Posterior cingulate gyrus (tissue), 11 donors: ENCODE results near the gene TPH1.

Source experiments
- DNase-seq, 10 donors: peaks; one replicate each; pipeline versions ENCODE4 v3.0.0 to v3.0.0-alpha.2; 2020 to 2021; ENCODE audit warnings: mixed read lengths in 3 of 10
- intact Hi-C: fragments of 100-400 bp; cut with DNase I; formaldehyde crosslinking; loops from one replicate; pipeline ENCODE4 v1.15.1; 2023

Gene TPH1

DNA sequence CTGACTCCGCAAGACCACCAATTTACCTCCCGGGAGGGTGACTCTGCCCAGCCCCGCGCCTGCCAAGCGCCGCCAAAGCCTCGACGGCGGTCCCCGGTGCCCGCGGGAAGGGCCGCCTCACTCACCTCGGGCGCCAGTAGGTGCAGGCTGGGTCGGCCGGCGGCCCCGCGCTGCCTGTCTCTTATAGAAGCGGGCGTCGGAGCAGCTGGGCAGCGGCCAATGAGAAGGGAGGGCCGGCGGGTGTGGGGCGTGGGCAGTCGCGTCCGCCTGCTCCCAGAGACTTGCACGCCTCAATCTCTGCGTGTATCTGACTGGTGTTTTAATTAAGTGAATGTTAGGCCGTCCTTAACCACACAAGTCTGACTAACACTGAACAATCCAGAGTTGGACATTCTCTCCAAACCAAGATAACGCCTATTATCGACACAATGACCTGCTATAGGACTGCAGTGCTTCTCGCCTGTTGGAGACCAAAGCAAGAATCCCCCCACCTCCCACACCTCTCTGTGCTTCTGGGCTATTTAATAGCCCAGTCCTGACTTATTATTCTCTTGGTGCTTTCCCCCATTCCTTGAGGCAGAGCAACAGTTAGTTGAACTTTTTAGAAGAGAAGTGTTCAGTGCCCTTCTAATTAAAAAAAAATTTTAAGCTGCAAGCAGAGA lies at the start of gene TPH1:
TPH1 (minus strand) TSS at position 154 of the 662 bp plus-strand sequence. CDS start 5,507 bp downstream, outside the sequence.
- DNase-seq = peak in 3 of 10 donors; percentile 8 to 77 (median 62)
- intact Hi-C loops = no loop called here

DNA sequence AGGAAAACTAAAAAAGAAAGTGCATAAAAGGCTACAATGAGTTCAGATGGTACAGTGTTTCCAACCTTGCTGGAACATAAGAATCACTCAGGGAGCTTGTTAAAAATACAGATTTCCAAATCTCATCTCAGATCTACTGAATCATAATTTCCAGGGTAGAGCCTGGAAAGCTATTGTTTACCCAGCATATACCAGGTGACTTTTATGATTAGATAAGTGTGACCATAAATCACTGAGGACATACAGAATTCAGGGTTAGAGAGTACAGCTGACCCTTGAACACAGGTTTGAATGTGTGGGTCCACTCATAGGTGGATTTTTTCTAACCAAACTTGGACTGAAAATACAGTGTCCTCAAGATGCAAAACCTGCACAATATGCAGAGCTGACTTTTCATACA lies 47.9 kb upstream of the TPH1 start:
- no peak for DNase-seq
- intact Hi-C loops = no loop called here

DNA sequence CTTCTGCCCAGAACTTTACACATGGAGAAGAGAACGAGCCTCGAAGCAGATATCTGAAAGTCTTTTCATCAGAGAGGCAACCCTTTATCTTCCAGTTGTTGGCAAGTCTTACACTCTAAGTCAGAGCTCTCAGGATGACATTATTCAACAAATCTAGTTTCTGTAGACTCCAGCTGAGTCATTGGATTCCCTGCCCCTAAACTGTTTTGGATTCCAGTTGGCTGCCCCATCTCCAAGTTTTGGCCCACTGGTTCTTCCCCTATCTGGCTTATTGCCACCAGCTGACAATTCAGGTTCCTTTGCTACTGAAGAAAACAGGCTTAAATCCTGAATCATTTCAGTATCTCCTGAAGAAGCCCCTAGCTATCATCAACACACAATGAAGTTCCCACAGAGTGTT lies 45.7 kb upstream of the TPH1 start:
- intact Hi-C loops = no loop called here
- DNase-seq = no peak

DNA sequence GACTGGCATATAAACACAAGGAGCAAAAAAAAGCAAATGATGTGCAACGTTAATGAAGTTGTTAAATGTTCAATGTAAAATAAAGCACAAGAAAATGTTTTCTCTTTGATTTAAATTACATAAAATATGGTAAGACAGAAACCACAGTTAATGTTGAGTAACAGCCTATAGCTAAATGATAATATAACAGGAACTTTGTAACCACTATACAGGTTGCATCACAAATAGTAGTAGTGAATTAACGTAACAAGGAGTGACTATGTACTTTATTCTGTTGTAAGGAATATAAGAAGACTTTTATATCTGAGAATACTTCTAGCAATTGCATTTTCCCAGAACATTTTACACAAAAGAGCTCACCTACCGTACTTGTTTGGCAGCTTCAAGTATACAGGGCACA lies 42.9 kb upstream of the TPH1 start:
- DNase-seq = no peak

DNA sequence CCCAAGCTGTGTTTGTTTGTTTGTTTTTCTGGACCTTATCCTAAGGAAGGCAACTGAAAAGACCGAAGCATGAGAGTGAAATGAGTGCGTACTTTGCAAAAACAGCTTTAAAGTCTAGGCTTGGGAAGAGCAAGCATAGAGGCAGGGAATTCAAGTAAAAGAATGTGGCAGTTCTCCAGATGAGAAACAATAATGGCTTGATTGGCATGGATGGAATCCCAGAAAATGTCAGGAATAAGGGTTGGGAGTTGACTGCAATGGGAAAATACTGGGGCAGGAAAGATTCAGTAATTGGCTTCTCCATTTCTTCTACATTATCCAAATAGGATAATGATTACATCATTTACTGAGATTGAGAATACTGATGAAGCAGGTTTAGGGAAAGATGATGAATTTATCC lies 42.3 kb upstream of the TPH1 start:
- intact Hi-C loops = no loop called here

More for the DNA sequence above, 42.9 kb upstream of the TPH1 start:
- intact Hi-C loops = no loop called here

DNA sequence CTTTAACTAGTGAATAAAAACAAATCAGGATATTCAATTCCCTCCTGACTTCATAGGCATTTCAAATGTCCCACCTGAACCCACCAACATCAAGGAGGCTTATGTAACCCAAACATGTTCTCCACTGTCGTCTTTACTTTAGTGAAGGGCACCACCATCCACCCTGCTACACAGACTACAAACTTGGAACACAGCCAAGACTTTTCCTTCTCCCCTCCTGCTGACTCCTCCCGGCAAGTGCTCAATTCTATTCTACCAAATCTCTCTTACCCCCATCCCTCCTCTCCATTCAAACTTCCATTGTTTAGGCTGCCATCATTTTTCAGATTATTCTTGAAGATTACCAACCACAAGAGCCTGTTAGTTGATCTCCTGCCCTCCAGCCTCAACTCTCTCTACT lies 35.5 kb upstream of the TPH1 start:
- DNase-seq = no peak
- intact Hi-C loops = no loop called here

More for the DNA sequence above, 42.3 kb upstream of the TPH1 start:
- no peak for DNase-seq

DNA sequence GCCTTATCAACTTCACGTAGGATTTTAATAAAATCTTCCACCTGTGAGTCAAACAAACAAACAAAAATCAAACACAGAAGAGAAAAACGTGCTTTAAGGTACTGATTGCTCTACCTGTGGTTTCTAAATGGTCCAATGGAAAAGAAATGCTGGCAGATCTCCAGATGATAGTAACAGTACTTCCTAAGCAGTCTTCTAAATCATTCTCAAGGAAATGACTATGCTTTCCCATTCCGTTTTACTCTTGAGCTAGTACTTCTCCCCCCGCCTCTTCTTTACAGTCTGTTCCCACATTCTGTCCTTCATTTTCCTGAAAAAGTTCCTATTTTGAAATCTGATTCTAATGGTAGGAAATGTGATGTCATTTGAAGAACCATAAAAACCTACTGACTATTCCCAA lies 34.4 kb upstream of the TPH1 start:
- no peak for DNase-seq
- intact Hi-C loops = no loop called here

DNA sequence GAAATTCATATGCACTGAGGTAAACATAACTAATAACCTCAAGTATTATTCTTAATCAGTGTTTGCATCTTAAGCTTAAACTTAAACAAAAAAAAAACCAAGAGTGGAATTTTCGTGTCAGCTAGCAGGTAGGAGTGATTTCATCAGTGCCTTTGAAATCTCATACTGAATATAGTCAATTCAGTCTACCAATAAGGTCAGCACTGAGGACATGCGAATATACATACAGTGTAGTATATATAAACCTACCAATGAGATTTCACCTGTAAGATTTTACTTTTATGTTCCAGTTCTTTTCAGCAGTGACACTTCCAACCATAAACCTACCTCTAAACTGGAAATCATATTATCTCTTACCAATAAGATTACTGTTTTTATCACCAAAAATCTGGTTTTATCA lies 32.8 kb upstream of the TPH1 start:
- intact Hi-C loops = no loop called here
- no peak for DNase-seq

DNA sequence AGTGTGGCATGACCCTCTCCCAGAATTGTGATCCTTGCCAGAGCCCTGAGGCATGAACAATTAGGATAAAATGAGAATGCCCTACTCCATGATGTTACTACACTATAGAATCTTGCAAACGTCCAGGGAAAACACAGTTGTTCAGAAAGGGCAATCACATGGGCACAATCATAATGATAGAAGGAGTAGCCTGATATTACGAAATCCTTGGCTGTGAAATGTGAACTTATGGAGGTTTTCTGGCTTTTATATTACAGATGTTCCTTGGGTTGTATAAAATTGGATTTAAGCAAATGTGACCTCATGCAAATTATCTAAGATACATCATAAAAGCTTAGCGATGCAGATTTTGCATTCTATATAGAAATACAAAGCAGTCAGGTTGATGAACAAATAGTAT lies 29.4 kb upstream of the TPH1 start:
- intact Hi-C loops = no loop called here
- no peak for DNase-seq

DNA sequence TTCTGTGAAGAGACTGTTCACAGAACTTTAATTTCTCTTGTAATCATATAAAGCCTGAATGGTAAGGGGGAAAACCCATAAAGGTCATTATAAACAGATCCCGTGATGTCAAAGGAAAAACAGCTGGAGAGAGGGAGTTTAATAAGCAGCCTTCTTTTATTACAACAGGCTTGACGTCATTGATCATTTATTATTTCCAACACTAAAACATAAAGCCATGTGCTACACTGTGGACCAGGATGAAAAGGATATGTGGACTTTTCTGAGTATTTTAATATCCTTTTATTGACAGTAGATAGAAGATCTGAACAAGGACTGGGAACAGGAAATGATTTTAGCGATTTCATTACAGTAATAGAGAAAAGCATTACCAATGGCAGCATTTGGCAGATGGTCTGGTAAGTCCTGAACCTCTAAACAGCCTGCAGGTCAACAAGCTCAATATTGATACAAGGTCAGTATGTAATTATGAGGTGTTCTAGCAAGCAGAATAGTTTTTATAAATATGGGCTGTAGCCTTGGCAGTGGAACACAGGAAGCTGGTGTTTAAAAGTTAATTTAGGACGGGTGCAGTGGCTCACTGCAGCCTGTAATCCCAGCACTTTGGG lies 25.1 kb upstream of the TPH1 start:
- intact Hi-C loops = no loop called here
- no peak for DNase-seq

DNA sequence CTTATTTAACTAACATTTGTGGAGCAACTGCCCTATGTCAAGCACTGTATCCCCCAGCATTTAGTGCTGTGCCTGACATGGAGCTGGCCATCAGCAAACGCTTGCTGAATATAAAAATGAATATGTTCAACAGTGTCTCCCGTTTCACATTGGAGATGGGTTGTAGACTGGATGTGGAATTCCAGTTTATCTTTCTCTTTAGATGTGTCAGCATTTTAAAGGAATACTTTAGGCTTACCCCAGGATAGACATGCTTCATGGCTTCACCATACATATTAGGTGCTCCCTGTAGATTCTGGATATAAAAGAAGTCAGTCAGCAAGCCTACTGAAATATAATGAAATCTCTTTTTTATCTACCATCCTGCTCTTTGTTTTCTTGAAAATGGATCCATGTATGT lies 21.3 kb upstream of the TPH1 start:
- intact Hi-C loops = no loop called here
- no peak for DNase-seq

DNA sequence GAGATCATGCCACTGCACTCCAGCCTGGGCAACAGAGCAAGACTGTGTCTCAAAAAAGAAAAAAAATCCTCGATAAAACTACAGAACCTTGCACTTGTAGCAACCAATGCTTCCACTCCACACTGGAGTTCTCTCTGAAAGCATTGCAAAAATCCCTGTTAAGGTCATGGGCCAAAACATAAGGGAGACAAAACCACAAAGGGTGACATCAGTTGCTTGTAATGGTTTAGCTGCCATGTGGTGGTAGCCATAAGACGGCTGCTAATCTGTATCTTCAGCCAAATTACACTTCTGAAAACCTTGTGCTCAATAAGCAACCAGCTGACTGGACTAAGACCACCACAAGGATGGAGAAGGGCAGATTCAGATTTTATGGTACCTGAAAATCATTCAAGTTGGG lies 20.6 kb upstream of the TPH1 start:
- DNase-seq = no peak
- intact Hi-C loops = no loop called here

DNA sequence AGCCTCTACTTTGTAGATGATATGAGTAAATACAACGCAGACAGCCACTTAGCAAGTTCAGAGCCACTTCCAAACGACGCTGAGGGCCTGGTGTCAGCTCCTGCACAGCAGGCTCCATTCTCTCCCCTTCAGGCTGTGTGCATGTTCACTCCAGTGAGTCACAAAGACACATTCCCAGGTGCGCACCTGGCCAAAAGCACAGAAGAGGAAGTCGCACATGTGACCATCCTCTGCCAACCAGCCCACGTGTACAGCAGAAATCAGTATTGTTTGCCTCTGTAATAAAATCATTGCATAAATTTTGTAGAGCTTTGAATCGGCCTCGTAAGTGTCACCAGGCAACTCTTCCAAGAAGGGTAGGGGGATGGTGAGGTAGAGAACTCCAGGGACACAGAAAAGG lies 19.5 kb upstream of the TPH1 start:
- no peak for DNase-seq
- intact Hi-C loops = no loop called here

DNA sequence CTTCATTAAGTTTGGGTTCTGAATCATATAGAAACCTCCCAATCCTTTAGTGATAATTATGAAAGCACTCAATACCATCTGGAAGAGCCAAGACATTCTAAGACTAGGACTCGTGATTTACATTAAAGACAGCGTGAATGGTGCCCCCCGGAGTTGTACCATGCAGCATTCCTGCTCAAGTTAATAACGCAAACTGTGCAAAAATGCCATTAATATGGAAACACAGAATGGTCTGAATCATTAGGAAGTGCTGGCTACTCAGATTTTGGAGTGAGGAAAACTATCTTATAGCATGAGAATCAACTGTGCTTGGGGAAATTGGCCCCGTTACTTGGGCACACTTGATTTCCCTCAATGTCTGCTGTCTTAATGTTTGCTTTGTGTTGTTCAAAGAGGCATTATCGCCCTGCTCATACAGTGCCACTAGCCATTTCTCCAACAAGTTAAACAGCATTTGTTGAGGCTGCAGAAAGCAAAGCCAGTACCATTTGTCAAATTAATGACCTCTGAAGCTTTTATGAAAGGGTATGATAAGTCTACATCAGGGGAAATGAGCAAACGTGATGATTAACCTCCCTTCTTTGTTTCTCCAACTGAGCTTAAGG lies 18.5 kb upstream of the TPH1 start:
- intact Hi-C loops = no loop called here
- no peak for DNase-seq

DNA sequence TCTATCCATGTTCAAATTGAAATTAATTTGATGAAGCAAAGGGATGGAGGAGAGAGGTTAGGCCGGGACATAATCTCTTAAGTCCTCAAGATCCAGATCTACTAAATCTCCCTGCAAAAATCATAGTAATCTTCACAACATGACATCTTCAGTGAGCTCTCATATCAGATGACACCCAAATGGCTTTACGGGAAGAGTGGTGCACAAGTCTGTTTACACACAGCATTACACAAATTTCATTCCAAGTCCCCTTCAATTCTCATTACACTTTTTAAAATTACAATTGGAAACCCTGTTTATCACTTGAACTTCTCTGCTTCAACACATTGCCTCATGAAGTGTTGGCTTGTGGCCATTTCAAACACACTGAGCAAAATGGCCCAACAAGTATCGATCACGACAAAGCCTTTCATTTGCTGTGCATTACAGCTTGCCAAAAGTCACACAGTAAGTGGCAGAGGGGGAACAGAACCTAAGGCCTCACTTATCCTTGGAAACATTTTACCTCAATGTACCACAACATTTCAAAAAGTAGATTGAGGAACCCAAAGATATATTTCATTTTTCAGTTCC lies 17.9 kb upstream of the TPH1 start:
- intact Hi-C loops = no loop called here

DNA sequence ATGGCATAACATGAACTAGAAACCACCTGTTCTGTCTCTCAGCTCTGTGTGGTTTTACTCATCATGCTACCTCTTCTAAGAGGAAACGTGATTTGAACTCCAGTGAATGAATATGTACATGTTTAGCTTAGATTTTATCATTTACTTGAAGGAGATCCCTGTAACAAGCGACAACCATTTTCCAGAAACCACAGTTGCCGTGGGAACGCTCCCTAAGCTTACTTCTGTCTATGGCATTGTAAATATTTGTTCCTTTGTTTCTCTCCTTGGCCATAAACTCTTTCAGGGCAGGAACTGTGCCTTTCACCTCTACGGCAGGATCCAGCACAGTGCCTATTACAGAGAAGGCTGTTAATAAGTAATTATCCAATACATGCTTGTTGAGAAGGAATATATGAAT lies 17.1 kb upstream of the TPH1 start:
- intact Hi-C loops = no loop called here
- no peak for DNase-seq

More for the DNA sequence above, 17.9 kb upstream of the TPH1 start:
- no peak for DNase-seq

DNA sequence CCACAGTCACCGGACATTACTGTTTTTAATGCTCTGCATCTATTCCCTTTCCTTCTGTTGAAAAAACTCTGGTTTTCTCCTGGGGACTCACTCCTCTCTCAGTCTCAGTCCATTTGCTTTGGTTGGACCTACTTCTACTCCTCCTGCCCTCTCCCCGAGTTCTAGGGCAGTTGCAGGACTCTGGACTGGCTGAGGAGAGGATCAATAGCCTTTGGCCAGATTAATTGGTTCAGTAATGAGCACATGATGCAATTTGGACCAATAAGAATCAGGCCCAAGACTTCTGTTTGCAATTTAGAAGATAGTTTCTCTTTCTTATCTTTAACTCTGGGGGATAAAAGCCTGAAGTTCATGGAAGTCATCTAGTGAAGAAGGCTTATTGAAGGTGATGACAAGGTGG lies 15.3 kb upstream of the TPH1 start:
- DNase-seq = no peak
- intact Hi-C loops = no loop called here

DNA sequence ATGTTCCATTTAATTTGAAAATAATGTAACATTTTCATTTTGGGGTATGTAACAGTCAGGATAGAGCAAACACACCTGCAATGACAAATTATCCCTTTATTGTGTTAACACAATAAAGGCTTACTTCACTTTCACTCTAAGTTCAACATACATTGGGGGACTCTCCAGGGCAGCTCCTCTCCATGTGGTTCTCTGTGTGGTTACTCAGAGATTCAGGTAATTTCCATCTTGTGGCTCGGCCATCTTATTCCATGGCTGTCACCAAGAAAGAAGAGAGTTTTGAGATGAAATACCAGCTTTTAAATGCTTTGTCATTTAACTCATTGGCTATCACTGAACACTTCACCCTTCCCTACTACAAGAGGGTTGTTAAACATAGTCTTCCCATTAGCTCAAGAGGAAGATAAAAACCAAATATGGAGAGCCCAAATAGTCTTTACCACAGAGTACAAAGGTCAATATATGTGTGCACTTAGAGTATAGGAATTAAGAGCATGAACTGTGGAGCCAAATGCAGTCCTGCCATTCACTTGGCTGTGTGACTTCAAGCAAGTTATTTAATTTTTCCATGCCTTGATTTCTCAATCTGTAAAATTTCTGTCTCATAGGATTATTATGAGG lies 10.6 kb upstream of the TPH1 start:
- intact Hi-C loops = no loop called here

DNA sequence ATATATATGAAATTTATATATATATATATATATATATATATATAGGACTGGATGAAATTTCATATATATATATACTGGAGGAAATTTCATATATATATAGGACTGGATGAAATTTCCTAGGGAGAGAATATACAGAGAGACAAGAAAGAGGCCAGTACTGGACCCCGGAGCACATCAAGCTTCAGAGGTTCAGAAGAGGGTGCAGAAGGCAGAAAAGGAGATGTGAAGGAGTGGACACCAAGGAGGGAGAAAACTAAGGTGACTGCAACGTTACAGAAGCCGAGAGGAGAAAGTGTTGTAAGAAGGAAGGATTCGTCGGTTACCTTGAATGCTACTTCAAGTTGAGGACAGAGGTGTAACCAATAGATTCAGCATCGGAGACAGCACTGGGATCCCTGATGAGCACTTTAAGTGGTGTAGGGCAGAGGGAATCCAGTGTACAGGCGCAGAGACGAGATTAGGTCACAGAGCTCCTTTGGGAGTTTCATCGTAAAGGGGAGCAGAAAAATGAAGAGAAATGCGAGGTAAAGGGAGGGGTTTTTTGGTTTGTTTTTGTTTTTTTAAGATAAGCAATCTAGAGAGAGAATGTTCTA lies 8.5 kb upstream of the TPH1 start:
- DNase-seq = no peak
- intact Hi-C loops = no loop called here

More for the DNA sequence above, 10.6 kb upstream of the TPH1 start:
- no peak for DNase-seq

DNA sequence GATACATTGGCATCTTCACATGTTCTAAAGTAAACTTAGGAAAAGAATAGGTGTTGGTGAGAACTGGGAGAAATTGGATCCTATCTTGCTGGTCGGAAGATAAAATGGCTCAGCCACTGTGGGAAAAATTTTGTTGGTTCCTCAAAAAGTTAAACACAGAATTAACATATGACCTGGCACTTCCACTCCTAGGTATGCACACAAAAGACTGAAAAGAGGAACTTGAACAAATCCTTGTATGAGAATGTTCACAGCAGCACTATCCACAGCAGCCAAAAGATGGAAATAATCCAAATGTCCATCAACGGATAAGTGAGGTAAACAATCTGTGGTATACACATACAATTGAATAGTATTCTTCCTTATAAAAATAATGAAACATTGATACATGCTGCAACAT lies 4.8 kb upstream of the TPH1 start:
- intact Hi-C loops = no loop called here
- no peak for DNase-seq

DNA sequence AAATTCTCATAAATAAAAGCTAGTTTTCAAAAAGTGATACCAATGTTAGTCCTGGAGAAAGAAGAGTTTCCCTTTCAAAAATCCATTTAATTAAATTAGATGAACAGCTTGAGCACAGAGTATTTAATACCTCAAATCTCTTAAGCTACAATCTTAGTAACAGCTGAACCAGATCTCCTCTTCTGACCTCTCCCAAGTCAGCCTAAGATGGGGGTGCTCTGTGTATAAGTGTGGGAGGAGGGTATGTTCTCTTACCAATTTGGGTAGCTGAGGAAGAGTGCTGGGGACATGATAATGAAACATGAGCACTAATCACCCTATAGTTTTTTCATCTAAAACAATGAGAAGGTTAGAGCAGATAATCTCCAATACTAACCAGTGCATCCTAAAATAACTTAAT lies 9.6 kb downstream of the TPH1 start:
- intact Hi-C loops = no loop called here
- DNase-seq = no peak
